ENCODE data around the gene ECSCR. TPM values are rescaled to one million over a fixed set of nuclear protein-coding genes. Genes with fewer than 3 reads are reported as not detected.

The ECSCR gene
- total and polyA plus RNA-seq, 10 of the 15 experiments (the other 5 are each of a cell fraction or from before 2014, with no cell fraction given): 0.15 to 0.83 (median 0.23) TPM; not detected in 3

GRCh38 chr5:139410993-139411828 lies 51.3 kb downstream of the ECSCR start:
- FAIRE-seq (no peak), ATAC-seq (no peak), DNase-seq (ENCODE audit: low read depth, low spot score) (no peak)
- BruUV-seq (replicated peaks): no TSS peak
- ChIA-PET RAD21 (ENCODE audit: unreplicated experiment) (no interaction called here), CTCF (interaction anchor here (1.3 to 3.1 kb wide), 4 partner anchors 9 to 202 kb away, joined by 5 to 18 read pairs (median 8); no protein-coding TSS in a partner anchor), SMC1A (ENCODE audit: uncharacterized antibody, unreplicated experiment) (interaction anchor here (0.6 to 1.6 kb wide), 9 partner anchors 10 to 138 kb away, joined by 3 to 8 read pairs (median 4); no protein-coding TSS in a partner anchor), POLR2A (interaction anchor here (0.7 to 2.8 kb wide), 6 partner anchors 9 to 241 kb away, joined by 3 to 7 read pairs (median 3); no protein-coding TSS in a partner anchor)
- H3K4me3 ChIP-seq: no peak overlapping the region
- no peak overlapping the region for H2AFZ ChIP-seq (ENCODE audit: control insufficient read depth, low read depth, low read length)
- no peak overlapping the region for H3K4me2 ChIP-seq (ENCODE audit: control insufficient read depth, insufficient read depth)
- 77% methylated on average over 17 of the region's 17 CpGs for WGBS (ENCODE audit: insufficient coverage, insufficient replicate concordance, low lambda C conversion rate, missing lambda C conversion rate)
- no peaks in the 10 kb centered on the region for H3K27me3 ChIP-seq (replicated peaks in 1 of 2; ENCODE audit: control insufficient read depth in 2 of 2, insufficient read depth in 2 of 2, low read length in 1 of 2)
- no peak overlapping the region for H3K27ac ChIP-seq (ENCODE audit: control insufficient read depth, insufficient read depth)
- in situ Hi-C loops (cut with MboI): no loop called here
- H3K79me2 ChIP-seq (ENCODE audit: control insufficient read depth, insufficient read depth, low read length): no peaks in the 10 kb centered on the region
- no peak overlapping the region for H3K9ac ChIP-seq (ENCODE audit: control insufficient read depth, insufficient read depth, low read length)
- peaks cover 30% of the 10 kb centered on the region for H3K4me1 ChIP-seq (ENCODE audit: control insufficient read depth, insufficient read depth, low read length)
- intact Hi-C loops (cut with micrococcal nuclease; ENCODE audit: unreplicated experiment): no loop called here
- H3K9me3 ChIP-seq (replicated peaks; ENCODE audit: control insufficient read depth, insufficient read depth, low read length): no peaks in the 10 kb centered on the region
- no peaks in the 10 kb centered on the region for H3K36me3 ChIP-seq (ENCODE audit: control insufficient read depth in 2 of 2, insufficient read depth in 2 of 2, low read length in 1 of 2)
- H4K20me1 ChIP-seq (ENCODE audit: control insufficient read depth, insufficient read depth): no peaks in the 10 kb centered on the region
- TF ChIP-seq ZBTB4 (CRISPR knock-in tag; IDR thresholded peaks at IDR 0.05) (no peak), CHD2 (IDR thresholded peaks at IDR 0.05; ENCODE audit: borderline replicate concordance, low read depth, low read length) (no peak), RELA (IDR thresholded peaks at IDR 0.05; ENCODE audit: borderline replicate concordance, partially characterized antibody) (no peak), ZNF274 (IDR thresholded peaks at IDR 0.05; ENCODE audit: insufficient read depth, insufficient read length) (no peak), HDGF (IDR thresholded peaks at IDR 0.05) (no peak), CUX1 (IDR thresholded peaks at IDR 0.05; ENCODE audit: insufficient replicate concordance, low read depth, low read length) (no peak), POLR2AphosphoS5 (IDR thresholded peaks at IDR 0.05; ENCODE audit: low read length) (no peak), BACH1 (IDR thresholded peaks at IDR 0.05; ENCODE audit: borderline replicate concordance) (no peak), MEF2A (IDR thresholded peaks at IDR 0.05; ENCODE audit: insufficient read depth, low read depth, low read length) (no peak), MTA3 (IDR thresholded peaks at IDR 0.05; ENCODE audit: borderline replicate concordance, low read length) (no peak), IRF3 (IDR thresholded peaks at IDR 0.05) (no peak), IRF4 (IDR thresholded peaks at IDR 0.05; ENCODE audit: low read depth, low read length) (no peak), ZNF384 (IDR thresholded peaks at IDR 0.05; ENCODE audit: borderline replicate concordance, low read depth, low read length) (no peak), IKZF2 (IDR thresholded peaks at IDR 0.05) (no peak), CHD4 (IDR thresholded peaks at IDR 0.05) (no peak)

Data from GM12878 (cell line).